OCI-LY3 (cell line): ENCODE results near the gene NR2F1-AS1.

Source experiments
- CTCF ChIP-seq: fragments of 200-600, 300-600 bp; sonication (generic); IDR thresholded peaks from 2 replicates; pipeline ENCODE4 v1.5.1; 2014; ENCODE audit warnings: antibody characterized with exemption, low read length, low read depth
- EZH2phosphoT487 ChIP-seq: fragments of 200-600 bp; shearing (Covaris generic); IDR thresholded peaks from 2 replicates; pipeline ENCODE4 v1.6.1; 2018; ENCODE audit warnings: antibody characterized with exemption, mixed run types, low read depth

GRCh38 chr5:93596676-93597490 is 15.9 kb upstream of the NR2F1-AS1 start:
- no peak for TF ChIP-seq CTCF
- TF ChIP-seq EZH2phosphoT487, result no peak
